ENCODE results near the gene PEX14. TPM values are rescaled to one million over a fixed set of nuclear protein-coding genes. Genes with fewer than 3 reads are reported as not detected.

The PEX14 gene
- total and polyA plus RNA-seq, 10 of the 15 experiments (the other 5 are each of a cell fraction or from before 2014, with no cell fraction given) = 1.4 to 23.2 (median 12.0) TPM

GRCh38 chr1:10474613-10475507 lies at the start of gene PEX14 (continued):
- TF ChIP-seq, protein P1, sequence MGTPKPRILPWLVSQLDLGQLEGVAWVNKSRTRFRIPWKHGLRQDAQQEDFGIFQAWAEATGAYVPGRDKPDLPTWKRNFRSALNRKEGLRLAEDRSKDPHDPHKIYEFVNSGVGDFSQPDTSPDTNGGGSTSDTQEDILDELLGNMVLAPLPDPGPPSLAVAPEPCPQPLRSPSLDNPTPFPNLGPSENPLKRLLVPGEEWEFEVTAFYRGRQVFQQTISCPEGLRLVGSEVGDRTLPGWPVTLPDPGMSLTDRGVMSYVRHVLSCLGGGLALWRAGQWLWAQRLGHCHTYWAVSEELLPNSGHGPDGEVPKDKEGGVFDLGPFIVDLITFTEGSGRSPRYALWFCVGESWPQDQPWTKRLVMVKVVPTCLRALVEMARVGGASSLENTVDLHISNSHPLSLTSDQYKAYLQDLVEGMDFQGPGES (IDR thresholded peaks at IDR 0.05) = no peak
- TF ChIP-seq MLLT1 (IDR thresholded peaks at IDR 0.05) (peak; percentile 100), ZBTB4 (CRISPR knock-in tag; IDR thresholded peaks at IDR 0.05) (no peak), HSF1 (IDR thresholded peaks at IDR 0.05; ENCODE audit: low read depth, low read length) (no peak), TCF7 (IDR thresholded peaks at IDR 0.05; ENCODE audit: borderline replicate concordance) (no peak), NFYA (IDR thresholded peaks at IDR 0.05; ENCODE audit: borderline replicate concordance, low read depth, low read length) (no peak), SMAD1 (IDR thresholded peaks at IDR 0.05; ENCODE audit: low read depth, partially characterized antibody) (no peak), ZNF622 (IDR thresholded peaks at IDR 0.05) (no peak), SUZ12 (IDR thresholded peaks at IDR 0.05; ENCODE audit: unreplicated experiment) (no peak), NFYB (IDR thresholded peaks at IDR 0.05; ENCODE audit: insufficient read depth, low read depth, low read length) (no peak), CEBPZ (IDR thresholded peaks at IDR 0.05; ENCODE audit: low read depth, low read length) (peak; percentile 43; the same call in 1 of the 2 replicates), ZZZ3 (IDR thresholded peaks at IDR 0.05; ENCODE audit: control insufficient read depth, insufficient read length, low read depth) (no peak), ZBED1 (IDR thresholded peaks at IDR 0.05; ENCODE audit: borderline replicate concordance) (no peak), EGR1 (IDR thresholded peaks at IDR 0.05; ENCODE audit: borderline replicate concordance in 1 of 2, low read depth in 2 of 2, low read length in 2 of 2) (peak in 1 of 2 experiments; percentile 33; a peak in 1 of 3 replicates), PAX8 (IDR thresholded peaks at IDR 0.05) (no peak)
- TF ChIP-seq, protein P2, sequence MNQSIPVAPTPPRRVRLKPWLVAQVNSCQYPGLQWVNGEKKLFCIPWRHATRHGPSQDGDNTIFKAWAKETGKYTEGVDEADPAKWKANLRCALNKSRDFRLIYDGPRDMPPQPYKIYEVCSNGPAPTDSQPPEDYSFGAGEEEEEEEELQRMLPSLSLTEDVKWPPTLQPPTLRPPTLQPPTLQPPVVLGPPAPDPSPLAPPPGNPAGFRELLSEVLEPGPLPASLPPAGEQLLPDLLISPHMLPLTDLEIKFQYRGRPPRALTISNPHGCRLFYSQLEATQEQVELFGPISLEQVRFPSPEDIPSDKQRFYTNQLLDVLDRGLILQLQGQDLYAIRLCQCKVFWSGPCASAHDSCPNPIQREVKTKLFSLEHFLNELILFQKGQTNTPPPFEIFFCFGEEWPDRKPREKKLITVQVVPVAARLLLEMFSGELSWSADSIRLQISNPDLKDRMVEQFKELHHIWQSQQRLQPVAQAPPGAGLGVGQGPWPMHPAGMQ (IDR thresholded peaks at IDR 0.05; ENCODE audit: borderline replicate concordance) = no peak
